DND-41 (cell line): Measurements from ENCODE around the gene SOX12.
"Not testable (repeated sequence)": the region's sequence is repeated elsewhere in the genome, so short reads cannot be mapped to it uniquely, and the experiment has no call there.

ENCODE experiments used
- ATAC-seq: fragments of 200-7000 bp; cut with Tn5 transposase; 3 replicates; pipeline ENCODE4 v1.9.1; 2021; ENCODE audit warnings: low read depth; ENCODE audit not compliant: insufficient read depth
- DNase-seq: peaks from one replicate; pipeline ENCODE4 v3.0.0-alpha.2; 2020
- H2AFZ ChIP-seq: 2 replicates; pipeline ENCODE4 v1.6.0; 2012; ENCODE audit warnings: low read depth, low read length
- H3K27ac ChIP-seq: 2 replicates; pipeline ENCODE4 v1.5.1; 2012; ENCODE audit warnings: low read length, inconsistent platforms
- H3K27me3 ChIP-seq: fragments of 200-600 bp; sonication (generic); 2 replicates; pipeline ENCODE4 v1.6.0; 2012; ENCODE audit warnings: low read length, mild to moderate bottlenecking, inconsistent platforms; ENCODE audit not compliant: insufficient read depth, poor library complexity
- H3K36me3 ChIP-seq: 2 replicates; pipeline ENCODE4 v1.5.1; 2012; ENCODE audit warnings: low read length, inconsistent platforms; ENCODE audit not compliant: insufficient read depth
- H3K4me1 ChIP-seq: 2 replicates; pipeline ENCODE4 v1.5.1; 2012; ENCODE audit warnings: mild to moderate bottlenecking, low read length; ENCODE audit not compliant: insufficient read depth
- H3K4me2 ChIP-seq: 2 replicates; pipeline ENCODE4 v1.6.0; 2012; ENCODE audit warnings: mild to moderate bottlenecking, moderate library complexity, low read length, inconsistent platforms; ENCODE audit not compliant: insufficient read depth
- H3K4me3 ChIP-seq, 2 experiments: fragments of 200-600 bp in 1 of 2; shearing (Covaris generic) in 1 of 2; 2 replicates each; pipeline ENCODE4 v1.5.1; 2012 to 2016; ENCODE audit warnings: inconsistent platforms in 2 of 2, low read length in 2 of 2, mild to moderate bottlenecking in 2 of 2, low read depth in 1 of 2, moderate library complexity in 1 of 2
- H3K79me2 ChIP-seq: 2 replicates; pipeline ENCODE4 v1.6.0; 2012; ENCODE audit warnings: low read length, inconsistent platforms; ENCODE audit not compliant: insufficient read depth
- H3K9ac ChIP-seq: 2 replicates; pipeline ENCODE4 v1.6.0; 2012; ENCODE audit warnings: low read depth, mild to moderate bottlenecking, inconsistent platforms, low read length, moderate library complexity
- H3K9me3 ChIP-seq: 2 replicates; pipeline ENCODE4 v1.5.1; 2012; ENCODE audit warnings: low read length, moderate library complexity, mild to moderate bottlenecking, inconsistent platforms; ENCODE audit not compliant: insufficient read depth, severe bottlenecking
- H4K20me1 ChIP-seq: 2 replicates; pipeline ENCODE4 v1.6.0; 2012; ENCODE audit warnings: low read length; ENCODE audit not compliant: insufficient read depth
- EZH2 ChIP-seq: IDR thresholded peaks from 3 replicates; pipeline ENCODE4 v1.6.1; 2012; ENCODE audit warnings: borderline replicate concordance, low read depth, mild to moderate bottlenecking, moderate library complexity, low read length, inconsistent platforms; ENCODE audit not compliant: severe bottlenecking
- TF ChIP-seq, protein P1 (sequence below): IDR thresholded peaks from 2 replicates; pipeline ENCODE4 v1.5.1; 2012; ENCODE audit warnings: borderline replicate concordance, low read length, moderate library complexity, mild to moderate bottlenecking; ENCODE audit not compliant: poor library complexity, severe bottlenecking; ENCODE audit errors: extremely low read depth

Gene SOX12

DNA sequence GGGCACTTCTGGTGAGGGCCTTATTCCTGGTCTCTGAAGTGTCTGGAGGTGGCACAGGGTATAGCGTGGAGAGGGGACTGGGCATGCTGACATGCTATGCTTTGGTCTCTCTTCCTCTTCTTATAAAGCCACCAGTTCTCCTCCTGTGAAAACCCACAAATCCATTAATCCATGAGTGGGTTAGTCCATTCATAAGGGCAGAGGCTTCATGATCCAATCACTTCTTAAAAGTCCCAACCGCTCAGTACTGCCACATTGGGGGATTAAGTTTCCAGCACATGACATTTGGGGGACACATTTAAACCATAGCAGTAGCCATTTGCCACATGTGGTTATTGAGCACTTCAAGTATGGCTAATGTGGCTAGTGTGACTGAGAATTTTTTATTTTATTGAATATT is 51.4 kb downstream of the SOX12 start:
- Histone ChIP-seq H2AFZ (no peak overlapping the region), H3K4me3 (no peak overlapping the region), H3K9ac (no peak overlapping the region), H3K27ac (no peak overlapping the region), H3K79me2 (peaks cover 15% of the 10 kb centered on the region), H3K9me3 (no peaks in the 10 kb centered on the region), H3K4me2 (no peak overlapping the region), H3K36me3 (no peaks in the 10 kb centered on the region), H3K27me3 (no peaks in the 10 kb centered on the region), H4K20me1 (no peaks in the 10 kb centered on the region), H3K4me1 (peaks cover 24% of the 10 kb centered on the region)
- ATAC-seq (no peak), DNase-seq (no peak)
- TF ChIP-seq EZH2, result no peak
- TF ChIP-seq, protein P1, sequence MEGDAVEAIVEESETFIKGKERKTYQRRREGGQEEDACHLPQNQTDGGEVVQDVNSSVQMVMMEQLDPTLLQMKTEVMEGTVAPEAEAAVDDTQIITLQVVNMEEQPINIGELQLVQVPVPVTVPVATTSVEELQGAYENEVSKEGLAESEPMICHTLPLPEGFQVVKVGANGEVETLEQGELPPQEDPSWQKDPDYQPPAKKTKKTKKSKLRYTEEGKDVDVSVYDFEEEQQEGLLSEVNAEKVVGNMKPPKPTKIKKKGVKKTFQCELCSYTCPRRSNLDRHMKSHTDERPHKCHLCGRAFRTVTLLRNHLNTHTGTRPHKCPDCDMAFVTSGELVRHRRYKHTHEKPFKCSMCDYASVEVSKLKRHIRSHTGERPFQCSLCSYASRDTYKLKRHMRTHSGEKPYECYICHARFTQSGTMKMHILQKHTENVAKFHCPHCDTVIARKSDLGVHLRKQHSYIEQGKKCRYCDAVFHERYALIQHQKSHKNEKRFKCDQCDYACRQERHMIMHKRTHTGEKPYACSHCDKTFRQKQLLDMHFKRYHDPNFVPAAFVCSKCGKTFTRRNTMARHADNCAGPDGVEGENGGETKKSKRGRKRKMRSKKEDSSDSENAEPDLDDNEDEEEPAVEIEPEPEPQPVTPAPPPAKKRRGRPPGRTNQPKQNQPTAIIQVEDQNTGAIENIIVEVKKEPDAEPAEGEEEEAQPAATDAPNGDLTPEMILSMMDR, result no peak

DNA sequence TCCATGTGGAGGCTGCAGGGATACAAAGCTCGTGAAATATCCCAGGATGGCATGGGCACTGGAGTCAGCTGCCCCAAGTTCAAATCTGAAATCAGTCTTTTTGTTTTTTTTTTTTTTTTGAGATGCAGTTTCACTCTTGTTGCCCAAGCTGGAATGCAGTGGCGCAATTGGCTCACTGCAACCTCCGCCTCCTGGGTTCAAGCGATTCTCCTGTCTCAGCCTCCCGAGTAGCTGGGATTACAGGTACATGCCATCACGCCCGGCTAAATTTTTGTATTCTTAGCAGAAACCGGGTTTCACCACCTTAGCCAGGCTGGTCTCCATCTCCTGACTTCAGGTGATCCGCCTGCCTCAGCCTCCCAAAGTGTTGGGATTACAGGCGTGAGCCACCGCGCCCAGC is 52.2 kb downstream of the SOX12 start:
- H3K9ac ChIP-seq, H2AFZ ChIP-seq, H3K27ac ChIP-seq, H3K4me3 ChIP-seq, H3K27me3 ChIP-seq, H3K36me3 ChIP-seq, H4K20me1 ChIP-seq, ATAC-seq, H3K9me3 ChIP-seq, DNase-seq, H3K4me2 ChIP-seq: not testable (repeated sequence)
- Histone ChIP-seq H3K4me1 (peaks cover 27% of the 10 kb centered on the region), H3K79me2 (peaks cover 22% of the 10 kb centered on the region)

DNA sequence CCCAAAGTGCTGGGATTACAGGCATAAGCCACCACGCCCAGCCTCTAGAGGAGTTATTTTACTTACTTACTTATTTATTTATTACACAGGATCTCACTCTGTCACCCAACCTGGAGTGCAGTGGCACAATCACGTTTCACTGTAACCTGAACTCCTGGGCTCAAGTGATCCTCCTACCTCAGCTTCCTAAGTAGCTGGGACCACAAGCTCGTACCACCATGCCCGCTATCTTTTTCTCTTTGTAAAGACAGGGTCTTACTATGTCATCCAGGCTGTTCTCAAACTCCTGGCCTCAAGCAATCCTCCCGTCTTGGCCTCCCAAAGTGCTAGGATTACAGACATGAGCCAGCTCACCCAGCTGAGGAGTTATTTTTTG is 53.6 kb downstream of the SOX12 start:
- Histone ChIP-seq H3K4me2 (no peak overlapping the region; the same call in 1 of the 2 replicates), H3K27ac (no peak overlapping the region; the same call in 1 of the 2 replicates), H3K27me3 (no peaks in the 10 kb centered on the region), H3K4me1 (peaks cover 39% of the 10 kb centered on the region), H3K9ac (0 out of 2 replicates have a peak overlapping the region, but pooled peaks have one; percentile 14), H3K9me3 (no peaks in the 10 kb centered on the region), H3K4me3 (no peak overlapping the region), H3K79me2 (peaks cover 36% of the 10 kb centered on the region), H2AFZ (no peak overlapping the region), H4K20me1 (peaks cover 19% of the 10 kb centered on the region), H3K36me3 (peaks cover 18% of the 10 kb centered on the region)
- ATAC-seq, result no peak
- TF ChIP-seq, protein P1, result no peak
- TF ChIP-seq EZH2, result no peak
- DNase-seq, result no peak
